Ovary (tissue), 9 donors: Measurements from ENCODE around the gene RSAD1. TPM values are rescaled to one million over a fixed set of nuclear protein-coding genes. Genes with fewer than 3 reads are reported as not detected.

Source experiments
- DNase-seq, 5 donors: peaks; one replicate each; pipeline ENCODE4 v3.0.0-alpha.2; 2019 to 2020
- H3K27ac ChIP-seq, 2 donors: fragments of 200-600 bp; one replicate each; pipeline versions ENCODE4 v1.5.1 to v1.8.0; 2019 to 2022
- H3K27me3 ChIP-seq: fragments of 200-600 bp; one replicate; pipeline ENCODE4 v1.8.0; 2022
- H3K36me3 ChIP-seq: fragments of 200-600 bp; sonication (generic); one replicate; pipeline ENCODE4 v1.5.1; 2019
- H3K4me1 ChIP-seq: one replicate; pipeline ENCODE4 v1.8.1; 2013; ENCODE audit warnings: mild to moderate bottlenecking, moderate library complexity; ENCODE audit not compliant: insufficient read depth
- H3K4me3 ChIP-seq: fragments of 200-600 bp; sonication (generic); one replicate; pipeline ENCODE4 v1.5.1; 2017
- H3K9me3 ChIP-seq, 2 donors: fragments of 200-600 bp in 1 of 2; sonication (generic) in 1 of 2; one replicate each; pipeline versions ENCODE4 v1.5.1 to v1.8.1; 2013 to 2019; ENCODE audit warnings: mild to moderate bottlenecking in 1 of 2, moderate library complexity in 1 of 2
- CTCF ChIP-seq, 3 donors: fragments of 450-650 bp in 2 of 3; fragments of 200-600 bp in 1 of 3; IDR thresholded peaks; one replicate each; pipeline versions ENCODE4 v1.5.1 to v1.8.0; 2016 to 2022; ENCODE audit warnings: antibody characterized with exemption in 3 of 3, mild to moderate bottlenecking in 1 of 3
- EP300 ChIP-seq: sonication (generic); formaldehyde crosslinking; IDR thresholded peaks from one replicate; pipeline ENCODE4 v1.6.1; 2017; ENCODE audit warnings: antibody characterized with exemption
- POLR2A ChIP-seq: fragments of 450-650 bp; IDR thresholded peaks from one replicate; pipeline ENCODE4 v1.6.1; 2017; ENCODE audit warnings: antibody characterized with exemption, mild to moderate bottlenecking, moderate library complexity
- WGBS, 3 donors: extraction: QIAGEN DNeasy Blood & Tissue Kit in 1 of 3; methylation state at CpG; one replicate each; pipeline versions ENCODE4 v1.1.5 to v1.1.7; 2013 to 2017; 5-methylcytosine and 5-hydroxymethylcytosine counted together
- intact Hi-C, 4 donors: fragments of 100-400 bp; cut with DNase I; formaldehyde crosslinking; loops; one replicate each; pipeline versions ENCODE4 v1.11.0 to v1.15.1; 2022 to 2023
- polyA plus RNA-seq, 2 donors: library from polyadenylated mRNA; stranded (reverse); fragments of 200-250 nt in 1 of 2; fragments of 350-450 nt in 1 of 2; fragmentation: Illumina TruSeq in 1 of 2; extraction: RNeasy Lipid Tissue Mini Kit (QIAGEN cat#74804) in 1 of 2; gene quantifications; one replicate each; pipeline ENCODE4 v1.2.3, GENCODE V29; 2013 to 2014
- total RNA-seq, 7 donors: library from RNA; depleted of rRNA in 2 of 7; stranded (reverse); fragments of >200 nt in 2 of 7; fragmentation: NEBNext Ultra II Directional in 3 of 7; extraction: Animal tissue kit (Norgen Biotek cat#: 25700) in 3 of 7; gene quantifications; one replicate each; pipeline versions ENCODE4 v1.1.0 to v1.2.4, GENCODE V29; 2016 to 2023
- donor health status: DM: no; HTN: no; CAD: no; lungs with moderate emphysema.
- donor health status: DM: no; HTN: no; CAD: no.
- donor health status: Bipolar disorder and iron deficiency.
- donor health status: DM: yes; HTN: yes; CAD: no.
- donor health status: DM: no; HTN: no; CAD: no.
- donor health status: DM: yes; HTN: yes; CAD: no.

The RSAD1 gene
- total and polyA plus RNA-seq, 9 donors = 21.2 to 48.0 (median 34.6) TPM

GRCh38 chr17:50480854-50481490 is 2.3 kb downstream of the RSAD1 start:
- H3K4me1 ChIP-seq = peaks cover 11% of the 10 kb centered on the region
- no peak overlapping the region for H3K4me3 ChIP-seq
- H3K9me3 ChIP-seq = no peaks in the 10 kb centered on the region
- no peak for DNase-seq
- intact Hi-C loops = loop anchor here (2.0 to 10.0 kb wide), 9 partner anchors 54 to 364 kb away; partner anchors contain the start of genes EPN3 (in 2 of the 4), SPATA20 (in 2 of the 4) and ABCC3 (in 1 of the 4)
- 86 to 90% (median 87%) methylated on average over 2 of the region's 2 CpGs for WGBS, 3 donors
- no peaks in the 10 kb centered on the region for H3K36me3 ChIP-seq
- H3K27ac ChIP-seq = peak overlapping the region in 1 of 2 donors; percentile 7
- TF ChIP-seq CTCF (IDR thresholded peaks at IDR 0.05) (no peak), EP300 (no peak), POLR2A (no peak)
- H3K27me3 ChIP-seq = no peaks in the 10 kb centered on the region

DNA sequence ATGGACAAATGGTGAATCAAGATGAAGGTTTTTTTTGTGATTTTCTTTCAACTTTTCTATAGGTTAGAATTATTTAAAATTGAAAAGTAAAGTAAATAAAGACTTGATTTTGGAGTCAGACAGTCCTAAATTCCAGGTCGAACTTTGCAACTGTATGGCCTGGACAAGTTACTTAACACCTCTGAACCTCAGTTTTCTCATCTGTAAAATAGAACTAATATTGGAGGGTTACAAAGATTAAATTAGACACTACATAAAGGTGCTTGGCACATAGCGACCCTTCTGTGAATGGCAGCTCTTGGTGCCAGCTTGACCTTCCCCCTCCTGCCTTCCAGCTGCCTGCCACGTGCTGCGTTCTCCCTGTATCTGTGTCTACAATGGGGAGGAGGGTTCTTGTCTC is 3.0 kb downstream of the RSAD1 start:
- no peak for DNase-seq
- Histone ChIP-seq H3K4me1 (peaks cover 8% of the 10 kb centered on the region), H3K27me3 (no peaks in the 10 kb centered on the region), H3K36me3 (no peaks in the 10 kb centered on the region), H3K27ac (peak overlapping the region in 1 of 2 donors; percentile 7), H3K4me3 (no peak overlapping the region), H3K9me3 (no peaks in the 10 kb centered on the region)
- intact Hi-C loops = loop anchor here (2.0 to 10.0 kb wide), 9 partner anchors 53 to 363 kb away; partner anchors contain the start of genes EPN3 (in 2 of the 4), SPATA20 (in 2 of the 4) and ABCC3 (in 1 of the 4)
- 70 to 86% (median 77%) methylated on average over 4 of the region's 4 CpGs for WGBS, 3 donors
- TF ChIP-seq EP300 = no peak
- no peak for TF ChIP-seq POLR2A
- no peak for TF ChIP-seq CTCF (IDR thresholded peaks at IDR 0.05)

GRCh38 chr17:50482110-50482509 is 3.5 kb downstream of the RSAD1 start:
- H3K4me1 ChIP-seq = peaks cover 8% of the 10 kb centered on the region
- no peaks in the 10 kb centered on the region for H3K27me3 ChIP-seq
- WGBS, 3 donors = 76 to 81% (median 79%) methylated on average over 23 of the region's 23 CpGs
- no peaks in the 10 kb centered on the region for H3K36me3 ChIP-seq
- intact Hi-C loops = loop anchor here (5.0 to 10.0 kb wide), 8 partner anchors 53 to 363 kb away; partner anchors contain the start of genes EPN3 (in 2 of the 4), SPATA20 (in 2 of the 4) and ABCC3 (in 1 of the 4)
- no peak overlapping the region for H3K4me3 ChIP-seq
- peak in 2 of 5 donors; percentile 34 to 52 for DNase-seq
- no peak overlapping the region for H3K27ac ChIP-seq
- TF ChIP-seq CTCF (IDR thresholded peaks at IDR 0.05) (no peak), POLR2A (no peak), EP300 (no peak)
- no peaks in the 10 kb centered on the region for H3K9me3 ChIP-seq

DNA sequence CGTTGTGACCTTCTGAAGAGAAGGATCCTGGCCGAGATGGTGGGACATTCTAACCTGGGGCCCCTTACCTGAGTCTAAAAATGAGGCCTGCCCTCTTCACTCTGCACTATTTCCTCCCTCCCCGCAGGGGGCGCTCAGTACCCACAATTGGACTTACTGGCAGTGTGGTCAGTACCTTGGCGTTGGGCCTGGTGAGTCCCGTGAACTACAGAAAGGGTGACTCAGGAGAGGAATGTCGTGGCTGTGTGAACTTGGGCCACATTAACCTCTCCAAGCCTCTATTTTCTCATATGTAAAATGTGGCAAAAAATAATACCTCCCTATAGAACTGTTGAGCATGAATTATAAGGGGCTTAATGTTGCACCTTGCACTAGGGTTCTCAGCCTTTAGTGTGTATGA is 3.9 kb downstream of the RSAD1 start:
- Histone ChIP-seq H3K4me3 (no peak overlapping the region), H3K4me1 (peaks cover 8% of the 10 kb centered on the region), H3K27me3 (no peaks in the 10 kb centered on the region), H3K27ac (peak overlapping the region in 1 of 2 donors; percentile 51), H3K36me3 (no peaks in the 10 kb centered on the region), H3K9me3 (no peaks in the 10 kb centered on the region)
- WGBS, 3 donors = 3 to 5% (median 4%) methylated on average over 7 of the region's 7 CpGs
- peak; percentile 95 to 98 (median 97) for DNase-seq
- no peak for TF ChIP-seq POLR2A
- TF ChIP-seq EP300 = peak; percentile 80
- TF ChIP-seq CTCF (IDR thresholded peaks at IDR 0.05) = peak; percentile 78 to 95 (median 94)
- intact Hi-C loops = loop anchor here (5.0 to 10.0 kb wide), 8 partner anchors 52 to 362 kb away; partner anchors contain the start of genes EPN3 (in 2 of the 4), SPATA20 (in 2 of the 4) and ABCC3 (in 1 of the 4)
